CD4-positive, alpha-beta T cell (primary cell): ENCODE data around the gene STAT5B. TPM values are rescaled to one million over a fixed set of nuclear protein-coding genes. Genes with fewer than 3 reads are reported as not detected.
"Not testable (repeated sequence)": the region's sequence is repeated elsewhere in the genome, so short reads cannot be mapped to it uniquely, and the experiment has no call there.

Experiments used
- ATAC-seq: fragments of 200-7000 bp; cut with Tn5 transposase; one replicate; pipeline ENCODE4 v1.10.0; 2022; ENCODE audit warnings: mild to moderate bottlenecking; ENCODE audit not compliant: poor library complexity
- CTCF ChIA-PET: fragments of 350-600 bp; sonication (Branson Sonifier 250); formaldehyde crosslinking; loops from one replicate; lab custom pipeline; 2021; ENCODE audit warnings: antibody characterized with exemption, inconsistent platforms; lab: Charles Lee
- POLR2A ChIA-PET: fragments of 350-600 bp; sonication (Branson Sonifier 250); formaldehyde crosslinking; loops from one replicate; lab custom pipeline; 2021; ENCODE audit warnings: antibody characterized with exemption, inconsistent platforms; lab: Charles Lee
- DNase-seq, 14 experiments: peaks; one replicate each; pipeline ENCODE4 v3.0.0-alpha.2; 2013 to 2020; ENCODE audit warnings: mixed read lengths in 2 of 14
- H3K27ac ChIP-seq, 2 donors: one replicate each; pipeline versions ENCODE4 v1.5.1 to v1.7.0; 2013; ENCODE audit warnings: low read length in 2 of 2, low read depth in 1 of 2, mild to moderate bottlenecking in 1 of 2
- H3K27me3 ChIP-seq, 2 experiments: 1 replicate in 1 of 2; 2 replicates in 1 of 2; pipeline versions ENCODE4 v1.6.1 to v1.7.0; 2013; ENCODE audit warnings: low read length in 2 of 2, control low read depth in 1 of 2, mild to moderate bottlenecking in 1 of 2, moderate library complexity in 1 of 2; ENCODE audit not compliant: insufficient read depth in 2 of 2, control insufficient read depth in 1 of 2
- H3K36me3 ChIP-seq: one replicate; pipeline ENCODE4 v1.6.1; 2013; ENCODE audit warnings: low read length, control low read depth; ENCODE audit not compliant: insufficient read depth
- H3K4me1 ChIP-seq: one replicate; pipeline ENCODE4 v1.6.1; 2013; ENCODE audit warnings: low read length, control low read depth; ENCODE audit not compliant: insufficient read depth
- H3K4me3 ChIP-seq: one replicate; pipeline ENCODE4 v1.5.1; 2013; ENCODE audit warnings: mild to moderate bottlenecking, low read length, moderate library complexity
- H3K9me3 ChIP-seq, 2 experiments: 1 replicate in 1 of 2; 2 replicates in 1 of 2; pipeline versions ENCODE4 v1.6.1 to v1.7.0; 2013; ENCODE audit warnings: low read length in 2 of 2, mild to moderate bottlenecking in 2 of 2, control low read depth in 1 of 2, moderate library complexity in 1 of 2; ENCODE audit not compliant: control insufficient read depth in 1 of 2, insufficient read depth in 1 of 2
- H3K27ac Mint-ChIP-seq: one replicate; pipeline ENCODE4 v1.8.0; 2020; ENCODE audit warnings: mixed read lengths
- H3K27me3 Mint-ChIP-seq: one replicate; pipeline ENCODE4 v1.8.0; 2021; ENCODE audit warnings: mixed read lengths
- H3K36me3 Mint-ChIP-seq: one replicate; pipeline ENCODE4 v1.8.0; 2021; ENCODE audit warnings: low read depth, mixed read lengths
- H3K4me1 Mint-ChIP-seq: one replicate; pipeline ENCODE4 v1.8.0; 2021; ENCODE audit warnings: low read depth, mixed read lengths
- H3K4me3 Mint-ChIP-seq: one replicate; pipeline ENCODE4 v1.8.0; 2020; ENCODE audit warnings: mild to moderate bottlenecking, mixed read lengths
- H3K9me3 Mint-ChIP-seq: one replicate; pipeline ENCODE4 v1.8.0; 2020; ENCODE audit warnings: mixed read lengths
- intact Hi-C, 2 experiments: fragments of 100-400 bp; cut with DNase I in 1 of 2; cut with micrococcal nuclease in 1 of 2; formaldehyde crosslinking; loops; one replicate each; pipeline versions ENCODE4 v1.15.1 to v1.9.0; 2023 to 2025; cut with DNase I, micrococcal nuclease
- total RNA-seq, 174 experiments: library from RNA in 2 of 174; stranded (reverse) in 2 of 174; gene quantifications; one replicate each; pipeline ENCODE4 v1.2.3 and lab custom pipeline; 2021 to 2026
- TF ChIP-seq, protein P1 (sequence below): fragments of 200-600 bp; IDR thresholded peaks from one replicate; pipeline ENCODE4 v1.8.0; 2022; ENCODE audit warnings: antibody characterized with exemption, mild to moderate bottlenecking

Gene STAT5B
- total RNA-seq, 2 experiments from 2014 or later: 99.4 to 104 TPM

DNA sequence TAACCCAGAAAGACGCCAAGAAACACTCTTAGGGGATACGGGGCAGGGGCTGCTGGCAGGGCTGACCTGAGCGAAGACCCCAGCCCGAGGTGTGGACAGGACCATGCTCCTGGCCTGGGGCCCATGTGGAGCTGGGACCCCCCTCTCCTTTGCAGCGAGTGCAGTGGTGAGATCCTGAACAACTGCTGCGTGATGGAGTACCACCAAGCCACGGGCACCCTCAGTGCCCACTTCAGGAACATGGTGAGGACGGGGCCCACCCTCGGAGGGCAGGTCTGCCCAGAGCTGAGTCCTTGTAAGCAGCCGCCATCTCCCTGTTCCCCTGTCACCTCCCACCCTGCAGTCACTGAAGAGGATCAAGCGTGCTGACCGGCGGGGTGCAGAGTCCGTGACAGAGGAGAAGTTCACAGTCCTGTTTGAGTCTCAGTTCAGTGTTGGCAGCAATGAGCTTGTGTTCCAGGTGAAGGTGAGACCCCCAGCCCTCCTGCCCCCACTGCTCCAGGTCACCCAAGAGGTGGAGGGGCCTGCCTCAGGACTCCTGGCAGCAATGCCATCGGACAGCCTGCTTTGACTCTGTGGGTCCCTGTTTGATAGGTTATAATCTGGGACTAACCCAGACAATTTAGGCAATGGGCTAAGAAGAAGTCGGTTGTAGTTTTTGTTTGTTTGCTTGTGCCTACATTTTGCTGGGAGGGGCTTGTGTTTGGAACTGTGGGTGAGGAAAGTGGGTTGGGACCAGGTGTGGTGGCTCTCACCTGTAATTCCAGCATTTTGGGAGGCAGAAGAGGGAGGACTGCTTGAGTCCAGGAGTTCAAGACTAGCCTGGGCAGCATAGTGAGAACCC lies 28.2 kb upstream of the STAT5B start:
- intact Hi-C loops: no loop called here
- DNase-seq (no peak), ATAC-seq (no peak)
- Histone ChIP-seq H3K4me3 (no peak overlapping the region), H3K36me3 (peaks cover 77% of the 10 kb centered on the region), H3K4me1 (peaks cover 20% of the 10 kb centered on the region), H3K9me3 (peaks cover 0 to 6% of the 10 kb centered on the region in 2 experiments), H3K27me3 (no peaks in the 10 kb centered on the region), H3K27ac (no peak overlapping the region)
- Mint-ChIP-seq H3K4me1 (peaks cover 20% of the 10 kb centered on the region), H3K36me3 (peaks cover 82% of the 10 kb centered on the region), H3K27ac (peak overlapping the region; percentile 75), H3K9me3 (no peaks in the 10 kb centered on the region), H3K27me3 (no peaks in the 10 kb centered on the region), H3K4me3 (no peak overlapping the region)
- ChIA-PET POLR2A (interaction anchor here (1.5 to 1.6 kb wide), 2 partner anchors 10 to 84 kb away, joined by 4 to 6 read pairs; partner anchors contain the start of gene STAT3), CTCF (interaction anchor here (0.7 kb wide), 1 partner anchor 82 kb away, joined by 3 read pairs; no protein-coding TSS in a partner anchor)
- TF ChIP-seq, protein P1, sequence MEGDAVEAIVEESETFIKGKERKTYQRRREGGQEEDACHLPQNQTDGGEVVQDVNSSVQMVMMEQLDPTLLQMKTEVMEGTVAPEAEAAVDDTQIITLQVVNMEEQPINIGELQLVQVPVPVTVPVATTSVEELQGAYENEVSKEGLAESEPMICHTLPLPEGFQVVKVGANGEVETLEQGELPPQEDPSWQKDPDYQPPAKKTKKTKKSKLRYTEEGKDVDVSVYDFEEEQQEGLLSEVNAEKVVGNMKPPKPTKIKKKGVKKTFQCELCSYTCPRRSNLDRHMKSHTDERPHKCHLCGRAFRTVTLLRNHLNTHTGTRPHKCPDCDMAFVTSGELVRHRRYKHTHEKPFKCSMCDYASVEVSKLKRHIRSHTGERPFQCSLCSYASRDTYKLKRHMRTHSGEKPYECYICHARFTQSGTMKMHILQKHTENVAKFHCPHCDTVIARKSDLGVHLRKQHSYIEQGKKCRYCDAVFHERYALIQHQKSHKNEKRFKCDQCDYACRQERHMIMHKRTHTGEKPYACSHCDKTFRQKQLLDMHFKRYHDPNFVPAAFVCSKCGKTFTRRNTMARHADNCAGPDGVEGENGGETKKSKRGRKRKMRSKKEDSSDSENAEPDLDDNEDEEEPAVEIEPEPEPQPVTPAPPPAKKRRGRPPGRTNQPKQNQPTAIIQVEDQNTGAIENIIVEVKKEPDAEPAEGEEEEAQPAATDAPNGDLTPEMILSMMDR: no peak

DNA sequence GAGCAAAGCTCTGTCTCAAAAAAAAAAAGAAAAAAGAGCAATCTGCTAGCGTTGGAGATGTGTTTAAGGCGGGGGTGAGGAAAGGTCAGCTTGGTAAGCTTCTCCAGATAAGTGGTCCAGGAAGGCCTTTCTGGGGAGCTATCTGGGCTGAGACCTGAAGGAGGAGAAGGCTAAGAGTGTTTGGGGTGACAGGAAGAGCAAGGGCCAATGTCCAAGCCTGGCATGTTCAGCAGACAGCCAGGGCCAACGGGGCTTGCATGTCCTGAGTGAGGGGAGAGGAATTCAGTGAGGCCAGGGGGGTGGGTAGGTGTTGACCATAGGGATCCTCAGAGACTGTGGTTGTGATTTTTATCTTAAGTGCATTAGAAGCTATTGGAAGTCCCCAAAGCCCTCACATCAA lies 27.5 kb upstream of the STAT5B start:
- no peaks in the 10 kb centered on the region for H3K27me3 Mint-ChIP-seq
- no peaks in the 10 kb centered on the region for H3K9me3 Mint-ChIP-seq
- peak overlapping the region; percentile 10 for H3K4me3 Mint-ChIP-seq
- POLR2A ChIA-PET: interaction anchor here (1.1 to 1.6 kb wide), 3 partner anchors 9 to 85 kb away, joined by 4 to 6 read pairs (median 5); partner anchors contain the start of gene STAT3
- ATAC-seq (no peak), DNase-seq (no peak)
- H3K4me1 Mint-ChIP-seq: peaks cover 17% of the 10 kb centered on the region
- intact Hi-C loops: no loop called here
- H3K9me3 ChIP-seq: peaks cover 0 to 4% of the 10 kb centered on the region in 2 experiments
- TF ChIP-seq, protein P1: no peak
- H3K4me3 ChIP-seq: no peak overlapping the region
- H3K27ac ChIP-seq: no peak overlapping the region
- CTCF ChIA-PET: interaction anchor here (0.5 kb wide), 1 partner anchor 113 kb away, joined by 3 read pairs; no protein-coding TSS in a partner anchor
- H3K4me1 ChIP-seq: peaks cover 20% of the 10 kb centered on the region
- H3K36me3 ChIP-seq: peaks cover 77% of the 10 kb centered on the region
- no peaks in the 10 kb centered on the region for H3K27me3 ChIP-seq
- peaks cover 79% of the 10 kb centered on the region for H3K36me3 Mint-ChIP-seq
- H3K27ac Mint-ChIP-seq: peak overlapping the region; percentile 13

DNA sequence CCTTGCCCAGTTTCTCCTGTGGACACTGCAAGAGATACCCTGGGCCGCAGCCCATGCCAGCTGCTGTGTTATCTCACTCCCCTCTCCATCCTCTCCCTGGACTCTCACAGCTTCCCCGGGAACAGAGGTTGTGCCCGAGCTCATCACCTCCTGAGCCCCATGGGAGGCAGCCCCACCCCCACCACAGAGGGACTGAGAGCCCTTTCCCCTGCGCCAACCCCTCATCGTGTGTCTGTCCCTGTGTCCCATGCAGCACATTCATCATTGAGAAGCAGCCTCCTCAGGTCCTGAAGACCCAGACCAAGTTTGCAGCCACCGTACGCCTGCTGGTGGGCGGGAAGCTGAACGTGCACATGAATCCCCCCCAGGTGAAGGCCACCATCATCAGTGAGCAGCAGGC lies 24.8 kb upstream of the STAT5B start:
- Histone ChIP-seq H3K36me3 (peaks cover 68% of the 10 kb centered on the region), H3K9me3 (peaks cover 0 to 4% of the 10 kb centered on the region in 2 experiments), H3K27me3 (no peaks in the 10 kb centered on the region), H3K4me3 (no peak overlapping the region), H3K4me1 (peaks cover 8% of the 10 kb centered on the region), H3K27ac (no peak overlapping the region)
- intact Hi-C loops: no loop called here
- ChIA-PET CTCF (no interaction called here), POLR2A (no interaction called here)
- Mint-ChIP-seq H3K27ac (no peak overlapping the region), H3K27me3 (no peaks in the 10 kb centered on the region), H3K4me3 (no peak overlapping the region), H3K4me1 (peaks cover 10% of the 10 kb centered on the region), H3K9me3 (no peaks in the 10 kb centered on the region), H3K36me3 (peaks cover 69% of the 10 kb centered on the region)
- ATAC-seq: no peak
- no peak for DNase-seq
- TF ChIP-seq, protein P1: no peak

DNA sequence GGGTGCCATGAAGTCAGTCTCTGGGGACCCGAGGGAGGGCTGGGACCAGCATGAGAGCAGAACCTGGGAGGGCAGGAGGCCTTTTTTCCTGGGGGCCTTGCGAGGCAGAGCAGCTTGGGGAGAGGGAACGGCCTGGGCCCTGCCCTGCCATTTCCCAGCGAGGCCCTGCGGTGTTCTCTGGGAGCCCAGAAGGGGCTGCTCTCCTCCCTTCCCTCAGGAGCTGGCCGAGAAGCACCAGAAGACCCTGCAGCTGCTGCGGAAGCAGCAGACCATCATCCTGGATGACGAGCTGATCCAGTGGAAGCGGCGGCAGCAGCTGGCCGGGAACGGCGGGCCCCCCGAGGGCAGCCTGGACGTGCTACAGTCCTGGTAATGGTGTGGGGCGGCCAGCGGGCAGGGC lies 23.7 kb upstream of the STAT5B start:
- H3K4me3 Mint-ChIP-seq, intact Hi-C loops, H3K27me3 ChIP-seq, H3K27me3 Mint-ChIP-seq, H3K27ac Mint-ChIP-seq, H3K9me3 ChIP-seq, ATAC-seq, H3K27ac ChIP-seq, POLR2A ChIA-PET, H3K4me1 ChIP-seq, DNase-seq, H3K9me3 Mint-ChIP-seq, H3K4me3 ChIP-seq, H3K4me1 Mint-ChIP-seq, CTCF ChIA-PET: not testable (repeated sequence)
- peaks cover 72% of the 10 kb centered on the region for H3K36me3 Mint-ChIP-seq
- peaks cover 73% of the 10 kb centered on the region for H3K36me3 ChIP-seq

DNA sequence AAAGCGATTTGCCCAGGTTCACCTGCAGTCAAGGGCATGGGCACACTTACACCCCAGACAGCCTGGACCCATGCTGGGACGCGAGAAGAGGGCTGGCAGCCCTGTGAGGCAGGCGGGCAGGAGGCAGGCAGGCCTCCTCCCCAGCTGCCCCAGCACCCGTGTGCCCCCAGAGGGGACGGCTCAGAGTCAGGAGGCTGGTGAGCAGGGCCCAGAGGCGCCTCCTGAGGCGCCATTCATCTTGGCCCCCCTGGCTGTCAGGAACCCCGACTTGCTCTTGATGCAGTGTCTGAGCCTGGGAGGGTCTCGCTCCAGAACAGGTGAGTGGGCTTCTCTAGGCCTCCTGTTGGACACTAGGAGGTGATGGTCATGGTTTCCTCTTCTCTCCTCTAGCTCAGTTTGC lies 23.2 kb upstream of the STAT5B start:
- H3K27ac ChIP-seq, H3K27me3 Mint-ChIP-seq, H3K27me3 ChIP-seq, DNase-seq, H3K4me3 ChIP-seq, intact Hi-C loops, CTCF ChIA-PET, H3K27ac Mint-ChIP-seq, H3K4me1 ChIP-seq, H3K4me3 Mint-ChIP-seq, H3K9me3 Mint-ChIP-seq, POLR2A ChIA-PET, H3K9me3 ChIP-seq, H3K4me1 Mint-ChIP-seq, ATAC-seq: not testable (repeated sequence)
- peaks cover 74% of the 10 kb centered on the region for H3K36me3 ChIP-seq
- H3K36me3 Mint-ChIP-seq: peaks cover 71% of the 10 kb centered on the region
